Stimulated activated CD8-positive, alpha-beta memory T cell treated with anti-CD3 and anti-CD28 coated beads, Interleukin-15, amount 100 ng/mL, for 24 hours (primary cell): ENCODE measurements around the gene KIF25.
"Not testable (repeated sequence)": the region's sequence is repeated elsewhere in the genome, so short reads cannot be mapped to it uniquely, and the experiment has no call there.

ENCODE experiments used
- DNase-seq: peaks from one replicate; pipeline ENCODE4 v3.0.0-alpha.2; 2020; ENCODE audit warnings: low read depth

The KIF25 gene

GRCh38 chr6:167975458-167975857 lies 22.0 kb upstream of the KIF25 start:
- DNase-seq, result no peak

DNA sequence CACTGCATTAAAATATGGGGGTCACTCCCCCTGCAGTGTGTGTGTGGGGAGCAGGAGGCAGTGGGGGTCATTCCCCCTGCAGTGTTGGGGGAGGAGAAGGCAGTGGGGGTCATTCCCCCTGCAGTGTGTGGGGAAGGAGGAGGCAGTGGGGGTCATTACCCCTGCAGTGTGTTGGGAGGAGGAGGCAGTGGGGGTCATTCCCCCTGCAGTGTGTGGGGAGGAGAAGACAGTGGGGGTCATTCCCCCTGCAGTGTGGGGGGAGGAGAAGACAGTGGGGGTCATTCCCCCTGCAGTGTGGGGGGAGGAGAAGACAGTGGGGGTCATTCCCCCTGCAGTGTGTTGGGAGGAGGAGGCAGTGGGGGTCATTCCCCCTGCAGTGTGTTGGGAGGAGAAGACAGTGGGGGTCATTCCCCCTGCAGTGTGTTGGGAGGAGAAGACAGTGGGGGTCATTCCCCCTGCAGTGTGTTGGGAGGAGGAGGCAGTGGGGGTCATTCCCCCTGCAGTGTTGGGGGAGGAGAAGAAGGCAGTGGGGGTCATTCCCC lies 21.3 kb upstream of the KIF25 start:
- DNase-seq, result not testable (repeated sequence)

DNA sequence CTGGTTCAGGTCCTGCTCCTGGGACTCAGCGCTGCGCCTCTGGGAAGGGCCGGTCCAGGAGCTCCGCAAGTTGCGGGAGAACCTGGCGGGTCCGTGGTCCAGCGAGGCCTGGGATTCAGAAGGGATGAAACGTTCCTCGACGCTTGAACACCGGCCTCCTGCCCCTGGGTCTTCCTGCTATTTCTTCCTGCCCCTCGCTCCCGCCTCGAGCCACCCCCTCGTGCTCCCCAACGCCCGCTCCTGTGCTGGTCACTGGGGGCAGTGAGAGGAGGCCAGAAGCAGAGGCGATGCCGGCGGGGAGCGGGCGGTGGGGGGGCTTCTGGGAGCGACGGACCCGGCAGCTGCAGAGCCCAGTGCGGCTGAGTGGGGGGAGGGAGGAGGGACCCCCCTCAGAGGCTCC lies 20.8 kb upstream of the KIF25 start:
- DNase-seq, result no peak

GRCh38 chr6:167977717-167978467 lies 19.6 kb upstream of the KIF25 start:
- DNase-seq, result no peak

DNA sequence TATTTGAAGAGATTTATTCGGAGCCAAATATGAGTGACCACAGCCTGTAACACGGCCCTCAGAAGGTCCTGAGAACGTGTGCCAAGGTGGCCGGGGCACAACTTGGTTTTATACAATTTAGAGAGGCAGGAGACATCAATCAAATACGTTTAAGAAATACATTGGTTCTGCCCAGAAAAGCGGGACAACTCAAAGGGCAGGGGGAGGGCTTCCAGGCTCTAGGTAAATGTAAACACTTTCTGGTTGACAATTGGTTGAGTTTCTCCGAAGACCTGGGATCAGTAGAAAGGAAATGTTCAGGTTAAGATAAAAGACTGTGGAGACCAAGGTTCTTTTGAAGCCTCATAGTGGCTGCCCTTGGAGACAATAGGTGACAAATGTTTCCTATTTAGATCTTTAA lies 18.9 kb upstream of the KIF25 start:
- no peak for DNase-seq

GRCh38 chr6:167979436-167980139 lies 17.9 kb upstream of the KIF25 start:
- DNase-seq, result no peak

DNA sequence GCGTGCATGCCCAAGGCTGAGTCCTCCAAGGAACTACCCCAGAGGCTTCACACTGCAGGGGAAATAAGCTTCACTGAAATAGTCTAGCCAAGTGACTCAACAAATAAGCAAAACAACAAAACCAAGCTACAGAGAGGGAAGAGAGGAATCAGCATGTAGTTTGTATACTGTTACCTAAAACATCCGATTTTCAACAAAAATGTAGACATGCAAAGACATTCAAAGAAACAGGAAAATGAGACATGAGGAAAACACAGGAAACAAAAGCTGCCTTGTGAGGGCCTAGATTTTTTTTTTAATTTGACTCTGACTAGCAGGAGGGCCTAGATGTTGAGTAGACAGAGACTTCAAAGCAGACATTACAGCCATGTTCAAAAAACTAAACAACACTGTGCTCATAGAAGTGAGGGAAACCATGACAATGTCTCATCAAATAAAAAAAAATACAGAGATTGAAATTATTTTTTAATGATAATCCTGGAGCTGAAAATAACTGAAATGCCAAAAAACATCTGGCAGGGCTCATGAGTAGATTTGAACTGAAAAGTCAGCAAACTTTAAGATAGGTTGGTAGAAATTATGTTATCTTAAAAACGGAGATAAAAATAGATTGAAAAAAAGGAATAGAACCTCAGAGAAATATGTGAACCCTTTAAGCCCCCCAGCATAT lies 16.4 kb upstream of the KIF25 start:
- no peak for DNase-seq

GRCh38 chr6:167981916-167982462 lies 15.5 kb upstream of the KIF25 start:
- no peak for DNase-seq

DNA sequence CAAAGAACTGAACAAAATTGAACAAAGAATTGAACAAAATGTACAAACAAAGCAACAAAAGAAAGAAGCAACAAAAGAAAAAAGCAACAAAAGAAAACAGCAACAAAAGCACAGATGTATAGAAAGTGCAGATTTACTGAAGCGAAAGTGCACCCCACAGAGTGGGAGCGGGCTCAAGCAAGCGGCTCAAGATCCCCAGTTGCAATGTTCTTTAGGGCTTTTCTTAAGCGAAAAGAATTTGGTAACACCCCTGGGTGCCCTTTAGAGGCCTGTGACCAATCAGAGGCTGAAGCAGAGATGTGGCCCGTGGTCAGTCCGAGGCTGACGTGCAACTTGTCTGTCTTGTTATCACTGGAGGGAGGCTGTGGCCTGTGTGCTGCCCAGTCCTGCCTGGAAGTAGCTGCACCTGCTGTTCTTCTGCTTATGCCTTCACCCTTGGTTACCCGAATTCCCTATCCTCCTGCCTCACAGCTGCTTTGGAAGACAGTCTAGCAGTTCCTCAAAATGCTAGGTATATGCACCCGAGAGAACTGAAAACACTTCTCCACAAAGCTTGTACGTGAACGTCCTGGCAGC lies 13.2 kb upstream of the KIF25 start:
- no peak for DNase-seq

DNA sequence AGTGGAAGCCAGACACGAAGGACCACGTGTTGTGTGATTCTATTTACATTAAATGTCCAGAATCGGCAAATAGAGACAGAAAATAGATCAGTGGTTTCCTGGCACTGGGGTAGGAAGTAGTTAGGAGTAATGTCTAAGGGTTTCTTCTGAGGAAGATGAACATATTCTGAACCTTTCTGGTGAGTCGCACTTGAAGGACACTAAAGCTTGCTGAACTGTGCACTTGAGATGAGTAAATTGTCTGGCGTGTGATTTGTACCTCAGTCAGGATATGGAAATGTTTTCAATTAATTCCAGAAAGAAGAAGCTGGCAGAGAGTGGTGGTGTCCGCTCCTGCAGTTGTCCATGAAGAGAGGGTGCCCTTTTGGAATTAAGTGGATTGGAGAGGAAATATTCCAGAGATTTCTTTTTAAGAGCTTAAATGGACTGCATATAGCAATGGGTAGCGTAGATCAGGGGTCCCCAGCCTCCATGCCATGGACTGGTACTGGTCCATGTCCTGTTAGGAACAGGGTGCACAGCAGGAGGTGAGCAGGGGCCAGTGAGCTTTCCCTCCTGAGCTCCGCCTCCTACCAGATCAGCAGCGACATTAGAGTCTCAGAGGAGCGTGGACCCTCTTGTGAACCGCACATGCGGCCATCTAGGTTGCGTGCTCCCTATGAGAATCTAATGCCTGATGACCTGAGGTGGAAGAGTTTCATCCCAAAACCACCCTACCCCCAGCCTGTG lies 12.4 kb upstream of the KIF25 start:
- no peak for DNase-seq

DNA sequence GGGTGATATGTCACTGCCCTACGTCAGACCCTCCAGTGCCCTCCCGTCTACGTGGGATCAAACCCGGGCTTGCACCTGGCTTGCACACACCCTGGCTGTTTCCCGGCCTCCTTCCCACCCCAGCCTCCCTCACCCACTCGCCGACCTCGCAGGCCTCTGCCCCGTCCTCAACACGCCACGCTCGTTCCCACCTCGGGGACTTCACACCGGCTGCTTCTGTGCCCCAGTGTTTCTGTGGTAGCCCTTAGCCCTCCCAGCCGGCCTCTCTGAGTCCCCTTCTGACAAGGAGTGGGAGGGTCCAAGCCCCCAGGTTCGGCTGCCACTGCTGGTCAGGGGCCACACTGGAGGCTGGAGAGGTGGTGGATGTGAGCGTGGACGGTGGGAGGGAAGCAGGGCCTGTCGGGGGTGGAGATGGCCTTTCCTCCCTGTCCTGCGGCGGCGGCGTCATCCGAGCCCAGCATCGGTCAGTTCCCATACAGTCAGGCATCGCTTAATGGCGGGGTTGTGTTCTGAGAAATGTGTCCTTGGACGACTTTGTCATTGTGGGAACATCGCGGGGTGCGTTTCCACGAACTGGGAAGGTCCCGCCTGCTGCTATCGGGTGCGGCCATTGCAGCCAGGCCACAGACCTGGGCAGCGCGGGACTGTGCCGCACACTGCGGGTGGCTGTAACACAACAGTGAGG lies 11.4 kb upstream of the KIF25 start:
- no peak for DNase-seq

DNA sequence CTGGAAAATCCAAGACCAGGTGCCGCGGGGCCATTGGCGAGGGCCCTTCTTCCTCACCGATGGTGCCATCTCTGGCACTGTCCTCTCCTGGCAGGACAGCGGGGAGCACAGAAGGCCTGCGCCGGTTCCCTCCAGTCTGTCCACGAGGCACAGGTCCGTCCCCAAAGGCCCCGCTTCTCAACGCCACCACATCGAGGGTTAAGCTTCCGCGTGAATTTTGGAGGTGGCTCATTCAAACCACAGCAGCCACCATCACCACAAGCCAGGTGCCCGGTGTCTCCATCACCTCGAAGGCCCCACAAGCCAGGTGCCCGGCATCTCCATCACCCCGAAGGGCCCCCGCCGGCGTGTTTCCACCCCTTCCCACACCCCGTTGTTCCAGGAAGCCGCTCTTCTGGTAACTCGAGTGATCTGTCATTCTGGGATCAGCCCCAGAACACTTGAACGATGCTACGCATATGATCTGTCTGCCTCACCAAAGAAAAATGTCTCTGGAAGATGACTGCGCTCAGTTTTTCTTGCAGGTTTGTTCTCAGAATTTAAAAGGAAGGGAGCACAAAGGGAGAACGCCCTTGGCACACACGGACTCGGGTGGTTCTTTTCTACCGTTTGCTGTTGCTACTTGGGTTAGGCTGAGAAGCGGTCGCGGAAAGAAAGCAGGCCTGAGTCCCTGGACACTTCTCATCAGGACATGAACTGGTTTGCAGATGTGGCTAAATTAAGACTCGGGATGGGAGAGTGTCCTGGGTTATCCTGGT lies 9.9 kb upstream of the KIF25 start:
- DNase-seq, result no peak

DNA sequence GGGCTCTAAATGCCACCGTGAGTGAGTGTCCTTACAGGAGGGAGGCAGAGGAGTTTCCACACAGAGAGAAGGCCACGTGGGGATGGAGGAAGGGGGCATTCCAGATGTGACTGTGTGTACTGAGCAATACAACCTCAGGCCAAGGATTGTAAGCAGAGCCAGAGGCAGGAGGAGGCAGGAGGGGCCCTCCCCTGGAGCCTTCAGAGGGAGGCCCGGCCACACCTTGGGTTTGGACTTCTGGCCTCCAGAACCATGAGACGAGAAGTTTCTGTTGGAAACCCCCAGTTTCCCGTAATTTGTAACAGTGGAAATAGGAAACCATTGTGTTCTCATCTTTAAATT lies 9.3 kb upstream of the KIF25 start:
- no peak for DNase-seq

- no peak for DNase-seq
Observed at GRCh38 chr6:167988945-167989841, 8.3 kb upstream of the KIF25 start.

- DNase-seq, result no peak
Observed at GRCh38 chr6:167990016-167990945, 7.2 kb upstream of the KIF25 start.

DNA sequence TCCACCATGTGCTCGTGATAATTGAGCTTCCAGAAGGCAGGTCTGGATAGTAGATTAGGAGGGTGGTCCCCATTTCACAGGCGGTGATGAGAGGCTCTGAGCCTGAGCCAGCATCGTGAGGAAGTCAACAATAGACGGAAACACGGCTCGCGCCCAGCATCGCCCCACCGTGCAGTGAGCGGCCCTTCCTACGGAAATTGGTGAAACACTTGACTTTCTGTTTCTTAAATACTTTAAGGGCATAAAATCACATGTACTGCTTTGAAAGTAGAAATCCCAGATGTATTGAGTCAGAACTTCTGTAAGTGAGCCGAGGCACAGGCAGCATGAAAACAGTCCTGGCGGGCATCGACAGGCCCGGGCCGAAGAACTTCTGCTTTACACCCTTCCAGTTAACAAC lies 4.3 kb upstream of the KIF25 start:
- no peak for DNase-seq

- no peak for DNase-seq
Observed at GRCh38 chr6:167993831-167994230, 3.6 kb upstream of the KIF25 start.

- DNase-seq, result no peak
Observed at GRCh38 chr6:167995302-167995701, 2.2 kb upstream of the KIF25 start.
